Measurements from ENCODE around the gene WFS1.

Gene WFS1

GRCh38 chr4:6295495-6295894 is 25.8 kb downstream of the WFS1 start:
- 97% methylated on average over 14 of the region's 14 CpGs for WGBS
- Histone ChIP-seq H3K4me1 (ENCODE audit: control insufficient read depth, insufficient read depth, low read depth, low read length) (no peaks in the 10 kb centered on the region), H2BK120ac (ENCODE audit: low read depth, low read length) (no peak overlapping the region), H3K4ac (ENCODE audit: low read depth in 1 of 2, low read length in 2 of 2) (no peak overlapping the region), H3K27ac (ENCODE audit: low read length, poor library complexity, severe bottlenecking) (no peak overlapping the region), H2AFZ (ENCODE audit: low read depth, low read length) (no peak overlapping the region), H3K4me3 (ENCODE audit: insufficient read depth in 1 of 2, low read depth in 1 of 2, low read length in 2 of 2) (no peak overlapping the region), H2BK5ac (ENCODE audit: low read depth, low read length, poor library complexity, severe bottlenecking) (no peak overlapping the region), H2AK5ac (ENCODE audit: low read length, severe bottlenecking) (no peak overlapping the region), H4K8ac (ENCODE audit: low read length) (no peak overlapping the region), H3K79me1 (replicated peaks; ENCODE audit: low read length, poor library complexity, severe bottlenecking) (peaks cover 58% of the 10 kb centered on the region), H3K4me2 (ENCODE audit: low read length, poor library complexity, severe bottlenecking) (no peak overlapping the region), H3K9ac (ENCODE audit: low read length) (no peak overlapping the region), H4K91ac (ENCODE audit: low read length) (no peak overlapping the region), H3K18ac (ENCODE audit: low read depth in 1 of 2, low read length in 2 of 2) (no peak overlapping the region), H3K27me3 (ENCODE audit: control insufficient read depth in 1 of 2, insufficient read depth in 1 of 2, low read length in 2 of 2) (no peaks in the 10 kb centered on the region), H3K9me3 (ENCODE audit: control insufficient read depth, low read length) (no peaks in the 10 kb centered on the region), H2BK12ac (ENCODE audit: low read length in 2 of 2) (no peak overlapping the region), H3K36me3 (ENCODE audit: control insufficient read depth in 1 of 2, insufficient read depth in 2 of 2, low read depth in 1 of 2, low read length in 2 of 2) (peaks cover 51 to 98% of the 10 kb centered on the region in 2 experiments), H2BK15ac (ENCODE audit: low read depth, poor library complexity, severe bottlenecking) (no peak overlapping the region), H3K23ac (ENCODE audit: low read length in 2 of 2) (no peak overlapping the region), H3K14ac (ENCODE audit: low read length in 2 of 2) (no peak overlapping the region)
- DNase-seq, result no peak

- Histone ChIP-seq H2BK5ac (ENCODE audit: low read depth, low read length, poor library complexity, severe bottlenecking) (no peak overlapping the region), H3K4ac (ENCODE audit: low read depth in 1 of 2, low read length in 2 of 2) (no peak overlapping the region), H3K36me3 (ENCODE audit: control insufficient read depth in 1 of 2, insufficient read depth in 2 of 2, low read depth in 1 of 2, low read length in 2 of 2) (peaks cover 55 to 98% of the 10 kb centered on the region in 2 experiments), H3K27ac (ENCODE audit: low read length, poor library complexity, severe bottlenecking) (no peak overlapping the region), H3K4me1 (ENCODE audit: control insufficient read depth, insufficient read depth, low read depth, low read length) (no peaks in the 10 kb centered on the region), H4K8ac (ENCODE audit: low read length) (no peak overlapping the region), H3K9ac (ENCODE audit: low read length) (no peak overlapping the region), H4K91ac (ENCODE audit: low read length) (no peak overlapping the region), H3K23ac (ENCODE audit: low read length in 2 of 2) (no peak overlapping the region), H3K79me1 (replicated peaks; ENCODE audit: low read length, poor library complexity, severe bottlenecking) (peaks cover 55% of the 10 kb centered on the region), H2AK5ac (ENCODE audit: low read length, severe bottlenecking) (no peak overlapping the region), H2BK120ac (ENCODE audit: low read depth, low read length) (no peak overlapping the region), H2BK12ac (ENCODE audit: low read length in 2 of 2) (no peak overlapping the region), H3K14ac (ENCODE audit: low read length in 2 of 2) (no peak overlapping the region), H3K18ac (ENCODE audit: low read depth in 1 of 2, low read length in 2 of 2) (no peak overlapping the region), H3K4me2 (ENCODE audit: low read length, poor library complexity, severe bottlenecking) (no peak overlapping the region), H3K27me3 (ENCODE audit: control insufficient read depth in 1 of 2, insufficient read depth in 1 of 2, low read length in 2 of 2) (no peaks in the 10 kb centered on the region), H2AFZ (ENCODE audit: low read depth, low read length) (no peak overlapping the region), H3K4me3 (ENCODE audit: insufficient read depth in 1 of 2, low read depth in 1 of 2, low read length in 2 of 2) (no peak overlapping the region), H3K9me3 (ENCODE audit: control insufficient read depth, low read length) (no peaks in the 10 kb centered on the region), H2BK15ac (ENCODE audit: low read depth, poor library complexity, severe bottlenecking) (no peak overlapping the region)
- WGBS, result 94% methylated on average over 9 of the region's 9 CpGs
- DNase-seq, result no peak
These were observed 26.4 kb downstream of the WFS1 start for GRCh38 chr4:6296026-6296425.

- Histone ChIP-seq H3K79me1 (replicated peaks; ENCODE audit: low read length, poor library complexity, severe bottlenecking) (peaks cover 55% of the 10 kb centered on the region), H4K91ac (ENCODE audit: low read length) (no peak overlapping the region), H3K36me3 (ENCODE audit: control insufficient read depth in 1 of 2, insufficient read depth in 2 of 2, low read depth in 1 of 2, low read length in 2 of 2) (peaks cover 60 to 98% of the 10 kb centered on the region in 2 experiments), H2BK15ac (ENCODE audit: low read depth, poor library complexity, severe bottlenecking) (no peak overlapping the region), H3K9ac (ENCODE audit: low read length) (no peak overlapping the region), H2BK120ac (ENCODE audit: low read depth, low read length) (no peak overlapping the region), H3K23ac (ENCODE audit: low read length in 2 of 2) (no peak overlapping the region), H3K4me2 (ENCODE audit: low read length, poor library complexity, severe bottlenecking) (no peak overlapping the region), H3K27me3 (ENCODE audit: control insufficient read depth in 1 of 2, insufficient read depth in 1 of 2, low read length in 2 of 2) (no peaks in the 10 kb centered on the region), H3K14ac (ENCODE audit: low read length in 2 of 2) (no peak overlapping the region), H2BK5ac (ENCODE audit: low read depth, low read length, poor library complexity, severe bottlenecking) (no peak overlapping the region), H3K9me3 (ENCODE audit: control insufficient read depth, low read length) (no peaks in the 10 kb centered on the region), H3K4me3 (ENCODE audit: insufficient read depth in 1 of 2, low read depth in 1 of 2, low read length in 2 of 2) (no peak overlapping the region), H3K4me1 (ENCODE audit: control insufficient read depth, insufficient read depth, low read depth, low read length) (no peaks in the 10 kb centered on the region), H3K27ac (ENCODE audit: low read length, poor library complexity, severe bottlenecking) (no peak overlapping the region), H2AFZ (ENCODE audit: low read depth, low read length) (no peak overlapping the region), H2AK5ac (ENCODE audit: low read length, severe bottlenecking) (no peak overlapping the region), H2BK12ac (ENCODE audit: low read length in 2 of 2) (no peak overlapping the region), H4K8ac (ENCODE audit: low read length) (no peak overlapping the region), H3K18ac (ENCODE audit: low read depth in 1 of 2, low read length in 2 of 2) (no peak overlapping the region), H3K4ac (ENCODE audit: low read depth in 1 of 2, low read length in 2 of 2) (no peak overlapping the region)
- no peak for DNase-seq
- WGBS, result 87% methylated on average over 15 of the region's 15 CpGs
These were observed 27.7 kb downstream of the WFS1 start for GRCh38 chr4:6297266-6297815.

- H3K79me1 ChIP-seq (replicated peaks; ENCODE audit: low read length, poor library complexity, severe bottlenecking), result peaks cover 54% of the 10 kb centered on the region
- no peaks in the 10 kb centered on the region for H3K27me3 ChIP-seq (ENCODE audit: control insufficient read depth in 1 of 2, insufficient read depth in 1 of 2, low read length in 2 of 2)
- no peak overlapping the region for H3K4me3 ChIP-seq (ENCODE audit: insufficient read depth in 1 of 2, low read depth in 1 of 2, low read length in 2 of 2)
- H3K9ac ChIP-seq (ENCODE audit: low read length), result no peak overlapping the region
- no peaks in the 10 kb centered on the region for H3K9me3 ChIP-seq (ENCODE audit: control insufficient read depth, low read length)
- peaks cover 62 to 98% of the 10 kb centered on the region in 2 experiments for H3K36me3 ChIP-seq (ENCODE audit: control insufficient read depth in 1 of 2, insufficient read depth in 2 of 2, low read depth in 1 of 2, low read length in 2 of 2)
- H3K4me2 ChIP-seq (ENCODE audit: low read length, poor library complexity, severe bottlenecking), result no peak overlapping the region
- H2BK12ac ChIP-seq (ENCODE audit: low read length in 2 of 2), result no peak overlapping the region
- H2BK15ac ChIP-seq (ENCODE audit: low read depth, poor library complexity, severe bottlenecking), result no peak overlapping the region
- WGBS, result 88% methylated on average over 13 of the region's 13 CpGs
- no peak overlapping the region for H3K23ac ChIP-seq (ENCODE audit: low read length in 2 of 2)
- no peak overlapping the region for H3K4ac ChIP-seq (ENCODE audit: low read depth in 1 of 2, low read length in 2 of 2)
- H2BK120ac ChIP-seq (ENCODE audit: low read depth, low read length), result no peak overlapping the region
- H3K18ac ChIP-seq (ENCODE audit: low read depth in 1 of 2, low read length in 2 of 2), result no peak overlapping the region
- no peaks in the 10 kb centered on the region for H3K4me1 ChIP-seq (ENCODE audit: control insufficient read depth, insufficient read depth, low read depth, low read length)
- H4K8ac ChIP-seq (ENCODE audit: low read length), result no peak overlapping the region
- no peak overlapping the region for H2AK5ac ChIP-seq (ENCODE audit: low read length, severe bottlenecking)
- no peak overlapping the region for H2BK5ac ChIP-seq (ENCODE audit: low read depth, low read length, poor library complexity, severe bottlenecking)
- no peak overlapping the region for H4K91ac ChIP-seq (ENCODE audit: low read length)
- H3K27ac ChIP-seq (ENCODE audit: low read length, poor library complexity, severe bottlenecking), result no peak overlapping the region
- H3K14ac ChIP-seq (ENCODE audit: low read length in 2 of 2), result no peak overlapping the region
- DNase-seq, result peak; percentile 66
- no peak overlapping the region for H2AFZ ChIP-seq (ENCODE audit: low read depth, low read length)
These were observed 28.4 kb downstream of the WFS1 start for GRCh38 chr4:6298035-6298434.
